Umbilical cord (tissue), 2 donors: ENCODE data around the gene LAMA3. TPM values are rescaled to one million over a fixed set of nuclear protein-coding genes. Genes with fewer than 3 reads are reported as not detected.

Experiments
- DNase-seq: peaks from one replicate; pipeline ENCODE4 v3.0.0-alpha.2; 2015; ENCODE audit warnings: low spot score
- total RNA-seq: library from RNA; depleted of rRNA; stranded (reverse); fragments of >200 nt; gene quantifications from one replicate; pipeline ENCODE4 v1.2.3, GENCODE V29; 2014; ENCODE audit warnings: low replicate concordance; ENCODE audit not compliant: insufficient read depth

Gene LAMA3
- total RNA-seq, 1 donor from 2014 or later, result 50.6 TPM

- no peak for DNase-seq
Measured at GRCh38 chr18:23968638-23969604, 279.7 kb downstream of the LAMA3 start.

GRCh38 chr18:23969664-23970063, 280.4 kb downstream of the LAMA3 start:
- DNase-seq, result no peak

DNA sequence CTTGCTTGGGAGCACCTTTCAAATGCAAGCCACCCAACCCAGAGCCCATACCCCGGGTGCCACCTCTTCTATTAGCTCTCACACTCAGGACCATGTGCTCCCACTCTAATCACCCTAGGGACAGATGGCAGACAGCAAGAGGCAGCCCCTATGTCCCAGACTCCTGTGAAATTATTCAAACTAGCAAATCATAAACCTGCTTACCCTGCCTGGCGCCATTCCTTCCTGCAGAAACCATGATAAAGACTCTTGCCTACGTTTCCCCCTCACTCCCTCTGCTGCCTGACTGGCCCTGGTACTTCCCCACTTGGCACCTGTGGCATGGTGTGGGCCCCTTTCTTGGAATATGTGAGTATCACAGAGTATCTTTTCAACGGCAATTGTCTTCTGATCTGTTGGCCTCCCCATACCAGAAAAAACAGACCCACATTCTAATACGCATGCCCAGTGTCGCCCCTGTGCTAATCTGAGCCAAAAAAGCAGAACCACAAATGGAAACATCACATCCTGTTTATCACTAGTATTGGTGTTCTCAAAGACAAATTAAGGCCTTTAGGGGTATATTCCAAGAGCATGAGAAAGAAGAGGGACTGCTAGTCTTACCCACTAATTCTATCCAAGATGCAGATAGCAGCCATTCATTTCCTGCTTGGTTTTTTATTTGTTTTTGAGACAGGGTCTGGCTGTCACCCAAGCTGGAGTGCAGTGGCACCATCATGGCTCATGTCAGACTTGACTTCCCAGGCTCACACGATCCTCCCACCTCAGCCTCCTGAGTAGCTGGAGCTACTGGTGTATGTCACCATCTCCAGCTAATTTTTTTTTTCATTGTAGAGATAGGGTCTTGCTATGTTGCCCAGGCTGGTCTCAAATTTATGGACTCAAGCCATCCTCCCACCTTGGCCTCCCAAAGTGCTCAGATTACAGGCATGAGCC, 281.2 kb downstream of the LAMA3 start:
- no peak for DNase-seq

GRCh38 chr18:23971097-23971440, 281.8 kb downstream of the LAMA3 start:
- DNase-seq, result no peak

GRCh38 chr18:23971666-23972230, 282.5 kb downstream of the LAMA3 start:
- peak; percentile 94 for DNase-seq

DNA sequence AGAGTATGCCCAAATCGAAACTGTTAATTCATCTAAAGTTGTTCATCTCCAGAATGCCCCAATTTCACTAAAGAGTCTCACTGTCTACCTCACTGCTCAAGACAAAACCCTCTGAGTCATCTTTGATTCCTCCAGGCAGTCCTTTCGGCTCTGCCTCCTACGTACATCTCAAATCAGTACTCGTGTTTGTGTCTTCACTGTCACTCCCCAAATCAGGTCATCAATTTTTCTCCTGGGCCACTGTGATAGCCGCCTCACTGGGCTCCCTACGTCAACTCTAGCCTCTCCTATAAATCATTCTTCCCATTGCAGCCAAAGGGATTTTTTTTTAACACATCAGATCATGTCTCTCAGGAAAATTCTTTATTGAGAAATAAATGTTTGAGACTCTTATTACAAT, 283.2 kb downstream of the LAMA3 start:
- no peak for DNase-seq

DNA sequence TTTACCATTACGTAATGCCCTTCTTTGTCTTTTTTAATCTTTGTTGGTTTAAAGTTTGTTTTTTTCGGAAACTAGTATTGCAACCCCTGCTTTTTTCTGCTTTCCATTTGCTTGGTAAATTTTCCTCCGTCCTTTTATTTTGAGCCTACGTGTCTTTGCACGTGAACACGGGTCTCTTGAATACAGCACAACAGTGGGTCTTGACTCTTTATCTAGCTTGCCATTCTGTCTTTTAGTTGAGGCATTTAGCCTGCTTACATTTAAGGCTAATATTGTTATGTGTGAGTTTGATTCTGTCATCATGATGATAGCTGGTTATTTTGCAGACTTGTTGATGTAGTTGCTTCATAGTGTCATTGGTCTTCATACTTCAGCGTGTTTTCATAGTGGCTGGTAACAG, 287.9 kb downstream of the LAMA3 start:
- DNase-seq, result no peak

DNA sequence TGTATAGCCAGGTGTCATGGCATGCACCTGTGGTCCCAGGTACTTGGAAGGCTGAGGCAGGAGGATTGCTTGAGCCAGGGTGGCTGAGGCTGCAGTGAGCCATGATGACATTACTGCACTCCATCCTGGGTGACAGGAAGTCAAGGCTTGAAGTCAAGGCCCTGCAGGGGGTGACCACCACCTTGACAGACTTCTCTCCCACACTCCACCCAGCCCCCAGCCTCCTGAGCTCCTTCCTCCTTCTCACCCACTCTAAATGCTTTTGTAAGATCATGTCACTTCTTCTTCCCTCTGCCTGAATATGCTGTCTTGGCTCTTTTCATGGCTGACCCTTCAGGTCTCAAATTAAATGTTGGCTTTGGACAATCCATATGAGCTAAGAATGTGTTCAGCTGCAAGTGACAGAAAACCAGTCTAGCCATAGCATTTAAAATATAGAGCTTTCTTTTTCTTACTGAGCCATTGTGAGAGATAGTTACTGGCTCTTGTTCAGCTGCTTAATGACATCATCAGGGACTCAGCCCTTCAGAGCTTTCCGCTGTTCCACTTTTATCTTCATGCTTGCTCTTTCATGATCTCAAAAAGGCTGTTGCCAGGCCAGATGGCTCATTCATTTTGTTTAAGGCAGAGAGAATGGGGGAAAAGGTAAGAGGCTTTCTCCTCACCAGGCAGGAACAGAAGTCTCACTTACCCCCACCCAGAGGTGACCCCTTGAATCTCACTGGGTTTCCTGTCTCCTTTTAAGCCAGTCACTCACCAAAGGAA, 288.6 kb downstream of the LAMA3 start:
- DNase-seq, result peak; percentile 85

DNA sequence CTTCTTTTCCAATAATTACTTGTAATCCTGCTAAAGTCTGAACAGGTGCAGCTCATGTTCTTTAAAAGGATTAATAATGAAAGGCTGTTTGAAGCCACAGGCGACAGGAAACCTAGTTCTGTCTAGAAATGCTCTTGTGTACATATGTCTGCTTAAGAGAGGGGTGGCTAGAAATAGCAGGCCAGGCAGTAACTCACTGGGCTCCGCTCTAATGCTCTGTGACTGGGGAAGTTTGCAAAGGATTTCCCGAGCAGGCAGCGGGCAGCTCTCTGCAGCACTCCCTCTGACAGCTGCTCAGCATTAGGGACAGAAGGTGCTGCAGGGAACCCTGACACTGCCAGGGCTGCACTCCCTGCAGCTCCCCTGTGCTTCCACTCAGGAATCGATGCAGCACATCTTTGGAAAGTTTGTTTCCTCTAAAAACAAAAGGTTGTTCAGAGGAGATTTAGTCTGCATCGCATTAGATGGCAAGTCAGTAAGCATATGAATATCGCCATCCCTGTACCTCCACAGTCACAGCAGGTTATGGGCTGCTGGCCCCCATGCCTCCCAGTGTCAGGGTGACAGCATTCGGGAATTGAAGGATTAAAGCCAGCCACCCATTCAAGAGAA, 292.2 kb downstream of the LAMA3 start:
- peak; percentile 67 for DNase-seq

DNA sequence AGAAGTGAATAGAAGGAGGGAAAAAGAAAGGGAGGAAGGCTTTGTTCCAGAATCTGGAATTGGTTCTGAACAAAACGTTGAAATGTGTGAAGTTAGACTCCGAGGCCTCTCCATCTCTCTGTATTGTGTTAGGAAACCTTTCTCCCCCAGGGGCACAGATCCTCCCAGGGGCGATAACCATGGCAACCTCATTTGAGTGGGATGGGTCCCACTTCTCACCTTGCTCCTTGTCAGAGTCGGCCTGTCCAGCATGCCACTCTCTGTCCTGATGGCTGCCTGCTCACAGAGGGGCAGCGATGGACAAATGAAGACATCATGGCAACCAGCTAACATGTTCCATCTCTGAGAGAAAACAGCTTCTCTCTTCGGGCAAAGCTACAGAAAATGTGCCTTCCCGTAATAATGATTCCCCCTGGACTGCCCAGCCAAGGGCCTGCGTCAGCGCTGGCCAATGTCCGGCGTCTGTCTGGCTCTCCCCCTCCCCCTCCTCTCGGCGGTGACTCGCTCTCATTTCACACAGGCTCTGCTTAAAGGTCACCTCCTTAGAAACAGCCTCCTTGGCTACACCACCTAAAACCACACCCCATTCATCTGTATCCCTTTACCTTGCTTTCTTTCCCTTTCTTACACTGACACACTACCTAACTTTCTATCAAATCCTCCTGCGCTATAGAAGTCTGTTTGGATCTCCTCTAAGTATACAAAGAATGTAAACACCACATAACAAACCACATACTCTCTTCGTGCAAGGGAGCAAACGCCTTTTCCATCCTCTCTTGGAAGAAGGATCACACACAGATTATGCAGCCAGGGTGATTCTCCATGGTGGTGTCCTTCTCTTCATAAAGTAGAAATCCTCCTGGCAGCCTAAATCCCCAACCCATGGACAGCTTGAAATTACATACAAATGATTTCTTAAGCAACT, 293.2 kb downstream of the LAMA3 start:
- DNase-seq, result peak; percentile 67

DNA sequence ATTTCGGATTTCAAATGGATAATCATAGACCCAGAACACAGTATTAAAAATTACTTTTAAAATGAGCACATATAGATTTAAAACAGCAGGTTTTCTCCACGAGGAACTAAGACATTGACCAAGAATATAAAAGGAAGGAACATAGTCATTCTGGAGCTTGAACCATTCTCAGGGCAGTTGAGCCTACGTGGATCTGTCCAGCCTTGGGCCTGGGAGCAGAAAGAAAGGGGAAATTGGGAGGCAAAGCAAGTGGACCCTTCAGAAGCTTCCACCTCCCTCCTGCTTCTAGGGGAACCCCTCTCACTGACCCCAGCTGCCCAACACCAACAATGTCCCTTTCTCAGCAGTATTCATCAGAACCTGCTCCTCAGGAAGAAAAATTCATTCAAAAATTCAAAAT, 293.9 kb downstream of the LAMA3 start:
- no peak for DNase-seq

- DNase-seq, result no peak
Measured at GRCh38 chr18:23986600-23987359, 297.5 kb downstream of the LAMA3 start.

GRCh38 chr18:23990474-23991410, 301.5 kb downstream of the LAMA3 start:
- DNase-seq, result no peak

DNA sequence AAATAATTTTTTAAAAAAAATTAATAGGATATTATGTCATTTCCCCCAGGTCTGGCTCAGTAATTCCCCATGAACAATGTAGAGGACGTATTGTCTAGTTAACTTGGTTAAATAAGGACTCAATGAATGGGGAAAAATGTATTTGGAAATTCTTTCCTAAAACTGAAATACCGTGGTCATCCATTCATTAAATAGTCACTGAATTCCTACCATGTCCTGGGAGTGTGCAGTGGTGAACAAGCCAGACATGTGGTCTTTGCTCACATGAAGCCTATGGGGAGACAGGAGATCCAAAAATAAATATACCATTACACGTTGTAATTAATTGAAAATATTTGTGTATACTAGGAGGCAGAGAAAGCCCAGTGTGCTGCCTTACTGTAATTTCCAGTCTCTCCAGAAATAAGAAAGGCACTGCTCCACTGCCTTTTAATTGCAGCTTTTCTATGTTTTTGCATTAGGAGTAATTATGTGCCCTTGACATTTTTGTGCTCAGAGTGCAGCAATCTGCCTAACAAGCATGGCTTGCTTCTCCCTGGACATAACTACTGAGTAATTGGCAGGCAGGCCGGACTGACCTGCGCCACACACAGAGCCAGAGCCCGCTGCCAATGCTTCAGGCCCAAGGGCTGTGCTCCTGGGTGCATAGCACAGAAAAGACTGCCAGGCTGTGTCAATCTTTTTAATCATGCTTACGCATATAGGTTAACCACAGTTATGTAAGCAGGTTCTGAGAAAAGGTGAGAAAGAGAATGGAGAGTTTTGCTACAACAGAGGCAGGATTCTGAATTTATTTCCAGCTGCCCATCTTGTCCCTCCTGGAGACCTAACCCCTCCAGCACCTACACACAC, 303.1 kb downstream of the LAMA3 start:
- no peak for DNase-seq

- no peak for DNase-seq
Measured at GRCh38 chr18:23992941-23993280, 303.7 kb downstream of the LAMA3 start.

- peak; percentile 77 for DNase-seq
Measured at GRCh38 chr18:23994361-23994902, 305.2 kb downstream of the LAMA3 start.

DNA sequence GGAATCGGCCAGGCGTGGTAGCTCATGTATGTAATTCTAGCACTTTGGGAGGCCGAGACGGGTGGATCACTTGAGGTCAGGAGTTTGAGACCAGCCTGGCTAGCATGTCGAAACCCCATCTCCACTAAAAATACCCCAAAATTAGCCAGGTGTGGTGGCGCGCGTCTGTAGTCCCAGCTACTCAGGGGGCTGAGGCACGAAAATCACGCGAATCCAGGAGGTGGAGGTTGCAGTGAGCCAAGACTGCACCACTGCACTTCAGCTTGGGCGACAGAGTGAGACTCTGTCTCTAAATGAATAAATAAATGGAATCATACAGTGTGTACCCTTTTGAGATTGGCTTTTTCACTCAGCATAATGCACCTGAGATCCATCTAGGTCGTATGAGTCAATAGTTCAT, 305.9 kb downstream of the LAMA3 start:
- no peak for DNase-seq
